HepG2 (cell line): ENCODE data around the gene CDK15. TPM values are rescaled to one million over a fixed set of nuclear protein-coding genes. Genes with fewer than 3 reads are reported as not detected.

Experiments
- ATAC-seq: fragments of 200-7000 bp; cut with Tn5 transposase; 3 replicates; pipeline ENCODE4 v1.9.1; 2020; ENCODE audit warnings: mild to moderate bottlenecking, moderate library complexity
- BruUV-seq: library from RNA; stranded (reverse); fragments of 400-500 nt; replicated peaks from 2 replicates; lab custom pipeline; 2021; lab: Mats Ljungman, UMichigan
- CTCF ChIA-PET: fragments of 300-600 bp; formaldehyde crosslinking; extraction: SDS; loops from one replicate; lab custom pipeline; 2021; ENCODE audit warnings: low total read pairs, inconsistent platforms, low intra/inter-chr PET ratio; lab: Yijun Ruan, JAX
- POLR2A ChIA-PET: fragments of 350-600 bp; sonication (Branson Sonifier 250); formaldehyde crosslinking; loops from one replicate; lab custom pipeline; 2020; ENCODE audit warnings: antibody characterized with exemption, inconsistent platforms; lab: Yijun Ruan, JAX
- DNase-seq: peaks from one replicate; pipeline ENCODE4 v3.0.0-alpha.2; 2015; ENCODE audit warnings: low spot score
- FAIRE-seq: peaks from 3 replicates; lab custom pipeline; 2011; peaks lifted over from hg19 to GRCh38; lab: Jason Lieb, UNC
- H2AFZ ChIP-seq: one replicate; pipeline ENCODE4 v1.6.1; 2011; ENCODE audit warnings: low read length, inconsistent platforms
- H3K27ac ChIP-seq: fragments of 300-600 bp; 3 replicates; pipeline ENCODE4 v1.8.0; 2011; ENCODE audit warnings: mixed run types, mild to moderate bottlenecking, mixed read lengths, low read length, inconsistent platforms; ENCODE audit not compliant: insufficient read depth; ENCODE audit errors: extremely low read length
- H3K27me3 ChIP-seq, 2 experiments: fragments of 200-600 bp in 1 of 2; 2 replicates in 1 of 2; 3 replicates in 1 of 2; pipeline versions ENCODE4 v1.6.0 to v1.8.0; 2011; ENCODE audit warnings: low read length in 2 of 2, mild to moderate bottlenecking in 2 of 2, moderate library complexity in 2 of 2, inconsistent platforms in 1 of 2; ENCODE audit not compliant: insufficient read depth in 2 of 2, control insufficient read depth in 1 of 2
- H3K36me3 ChIP-seq, 2 experiments: fragments of 200-600 bp in 1 of 2; replicated peaks in 1 of 2; 2 replicates in 1 of 2; 3 replicates in 1 of 2; pipeline versions ENCODE4 v1.5.1 to v1.8.0; 2011; ENCODE audit warnings: low read length in 2 of 2, inconsistent platforms in 1 of 2; ENCODE audit not compliant: insufficient read depth in 2 of 2, control insufficient read depth in 1 of 2
- H3K4me1 ChIP-seq: 2 replicates; pipeline ENCODE4 v1.5.1; 2012; ENCODE audit warnings: low read length, inconsistent platforms; ENCODE audit not compliant: insufficient read depth
- H3K4me2 ChIP-seq: 2 replicates; pipeline ENCODE4 v1.6.0; 2011; ENCODE audit warnings: low read depth, low read length, inconsistent platforms
- H3K4me3 ChIP-seq, 3 experiments: fragments of 200-600 bp in 1 of 3; sonication (generic), shearing (Covaris generic) in 1 of 3; replicated peaks in 1 of 3; 2 replicates each; pipeline ENCODE4 v1.5.1; 2011 to 2016; ENCODE audit warnings: low read length in 3 of 3, inconsistent platforms in 2 of 3, low read depth in 2 of 3, mild to moderate bottlenecking in 2 of 3, control low read depth in 1 of 3, mixed read lengths in 1 of 3; ENCODE audit not compliant: insufficient read depth in 1 of 3
- H3K79me2 ChIP-seq: one replicate; pipeline ENCODE4 v1.6.1; 2011; ENCODE audit warnings: low read length, inconsistent platforms; ENCODE audit not compliant: insufficient read depth
- H3K9ac ChIP-seq: 2 replicates; pipeline ENCODE4 v1.6.0; 2011; ENCODE audit warnings: mild to moderate bottlenecking, low read depth, low read length, inconsistent platforms; ENCODE audit not compliant: insufficient read depth
- H3K9me3 ChIP-seq: 2 replicates; pipeline ENCODE4 v1.5.1; 2012; ENCODE audit warnings: mild to moderate bottlenecking, low read length
- H4K20me1 ChIP-seq: 2 replicates; pipeline ENCODE4 v1.6.0; 2011; ENCODE audit warnings: inconsistent platforms, mild to moderate bottlenecking, low read length, moderate library complexity; ENCODE audit not compliant: insufficient read depth
- CREB3 ChIP-seq: sonication (generic); formaldehyde crosslinking; IDR thresholded peaks from 2 replicates; pipeline ENCODE4 v1.5.0; 2020; ENCODE audit warnings: missing genetic modification reagents
- FOXO1 ChIP-seq: sonication (generic); formaldehyde crosslinking; IDR thresholded peaks from 2 replicates; pipeline ENCODE4 v1.4.0; 2020; ENCODE audit warnings: missing genetic modification reagents
- GPN1 ChIP-seq: sonication (generic); formaldehyde crosslinking; IDR thresholded peaks from 2 replicates; pipeline ENCODE4 v1.5.1; 2020; ENCODE audit warnings: missing genetic modification reagents, borderline replicate concordance
- GZF1 ChIP-seq: sonication (generic); formaldehyde crosslinking; IDR thresholded peaks from 2 replicates; pipeline ENCODE4 v1.5.1; 2020; ENCODE audit warnings: mild to moderate bottlenecking, missing genetic modification reagents
- HCFC1 ChIP-seq: fragments of 150-350 bp; IDR thresholded peaks from 2 replicates; pipeline ENCODE4 v1.6.1; 2014; ENCODE audit warnings: low read depth, low read length
- MAX ChIP-seq: IDR thresholded peaks from 2 replicates; pipeline ENCODE4 v1.6.1; 2012; ENCODE audit warnings: inconsistent platforms
- PHF21A ChIP-seq: sonication (generic); formaldehyde crosslinking; IDR thresholded peaks from 2 replicates; pipeline ENCODE4 v1.5.0; 2020; ENCODE audit warnings: mild to moderate bottlenecking, missing genetic modification reagents
- TAF15 ChIP-seq: fragments of 200-400 bp; formaldehyde crosslinking; IDR thresholded peaks from one replicate; pipeline ENCODE4 v1.6.1; 2018; ENCODE audit warnings: mild to moderate bottlenecking, low read depth, low read length; ENCODE audit not compliant: poor library complexity, severe bottlenecking
- TARDBP ChIP-seq: sonication (generic); formaldehyde crosslinking; IDR thresholded peaks from 2 replicates; pipeline ENCODE4 v1.8.0; 2022; ENCODE audit warnings: mild to moderate bottlenecking, missing genetic modification reagents
- TEAD3 ChIP-seq: optimal IDR thresholded peaks from 2 replicates; pipeline ENCODE3; 2016; ENCODE audit warnings: borderline replicate concordance
- TFE3 ChIP-seq: IDR thresholded peaks from 2 replicates; pipeline ENCODE4 v1.6.1; 2016
- ZNF10 ChIP-seq: sonication (generic); formaldehyde crosslinking; IDR thresholded peaks from 2 replicates; pipeline ENCODE4 v1.4.0; 2020; ENCODE audit warnings: mild to moderate bottlenecking, low read depth, missing genetic modification reagents, borderline replicate concordance
- ZNF234 ChIP-seq: sonication (generic); formaldehyde crosslinking; conservative IDR thresholded peaks from 2 replicates; pipeline ENCODE4 v1.5.1; 2020; ENCODE audit warnings: mild to moderate bottlenecking, missing genetic modification reagents
- ZNF44 ChIP-seq: sonication (generic); formaldehyde crosslinking; IDR thresholded peaks from 2 replicates; pipeline ENCODE4 v1.5.1; 2020; ENCODE audit warnings: mild to moderate bottlenecking, missing genetic modification reagents
- ZNF746 ChIP-seq: sonication (generic); formaldehyde crosslinking; IDR thresholded peaks from 2 replicates; pipeline ENCODE4 v1.8.0; 2022; ENCODE audit warnings: mild to moderate bottlenecking, missing genetic modification reagents
- ZNF75D ChIP-seq: sonication (generic); formaldehyde crosslinking; IDR thresholded peaks from 2 replicates; pipeline ENCODE4 v1.8.1; 2023; ENCODE audit warnings: missing genetic modification reagents, mild to moderate bottlenecking, borderline replicate concordance
- WGBS: methylation state at CpG from one replicate; pipeline ENCODE4 v1.1.6; 2017; ENCODE audit warnings: low lambda C conversion rate; 5-methylcytosine and 5-hydroxymethylcytosine counted together
- in situ Hi-C: cut with HindIII; loops from 2 replicates; pipeline ENCODE4 v1.10.0; 2017; ENCODE audit warnings: low pct_unique_long_range_greater_than_20kb; ENCODE audit not compliant: extremely low pct_ligation_motif_present
- intact Hi-C: fragments of 100-400 bp; cut with micrococcal nuclease; formaldehyde crosslinking; loops from one replicate; pipeline ENCODE4 v1.10.0; 2022; ENCODE audit not compliant: unreplicated experiment
- polyA plus RNA-seq, 8 experiments: library from polyadenylated mRNA; depleted of rRNA in 3 of 8; stranded (reverse) in 7 of 8; unstranded in 1 of 8; fragments of >200 nt; fragmentation: Illumina TruSeq in 4 of 8; extraction: Trizol in 4 of 8; gene quantifications; 2 replicates each; pipeline versions ENCODE4 v1.2.1 to v1.2.3, GENCODE V29; 2011 to 2016; ENCODE audit warnings: low read depth in 4 of 8, missing spikeins in 1 of 8, mixed read lengths in 1 of 8; ENCODE audit not compliant: insufficient read depth in 1 of 8
- total RNA-seq, 5 experiments: library from RNA; depleted of rRNA; stranded (reverse); fragments of >200 nt; fragmentation: Illumina TruSeq; extraction: Trizol; gene quantifications; 2 replicates each; pipeline ENCODE4 v1.2.3, GENCODE V29; 2016; ENCODE audit warnings: low read depth in 1 of 5

CDK15 gene
- total and polyA plus RNA-seq, 2 of the 13 experiments (the other 11 are each of a cell fraction or from before 2014, with no cell fraction given): not detected

- in situ Hi-C loops (no loop called here), intact Hi-C loops (no loop called here)
- Histone ChIP-seq H3K36me3 (no peaks in the 10 kb centered on the region), H3K9ac (no peak overlapping the region), H3K79me2 (no peaks in the 10 kb centered on the region), H3K27ac (no peak overlapping the region), H3K9me3 (no peaks in the 10 kb centered on the region), H3K4me1 (peaks cover 3% of the 10 kb centered on the region; the same call in 1 of the 2 replicates), H4K20me1 (no peaks in the 10 kb centered on the region), H3K27me3 (peaks cover 0 to 2% of the 10 kb centered on the region in 2 experiments; a peak in 2 of 5 replicates), H3K4me2 (no peak overlapping the region), H3K4me3 (no peak overlapping the region), H2AFZ (no peak overlapping the region)
- ATAC-seq (no peak), FAIRE-seq (no peak), DNase-seq (no peak)
- no TSS peak for BruUV-seq
- TF ChIP-seq ZNF75D: no peak
- TF ChIP-seq TAF15: no peak
- no peak for TF ChIP-seq TFE3 (CRISPR knock-in tag)
- ChIA-PET CTCF (no interaction called here), POLR2A (no interaction called here)
- WGBS: 43% methylated on average over 3 of the region's 3 CpGs
Observed at GRCh38 chr2:201929281-201930026, 123.1 kb downstream of the CDK15 start.

- intact Hi-C loops: no loop called here
- Histone ChIP-seq H3K36me3 (no peaks in the 10 kb centered on the region), H3K27me3 (peaks cover 0 to 2% of the 10 kb centered on the region in 2 experiments; a peak in 1 of 5 replicates), H3K4me1 (no peaks in the 10 kb centered on the region), H3K9me3 (no peaks in the 10 kb centered on the region), H3K9ac (no peak overlapping the region), H3K4me3 (no peak overlapping the region), H3K27ac (no peak overlapping the region), H4K20me1 (no peaks in the 10 kb centered on the region), H2AFZ (no peak overlapping the region), H3K79me2 (no peaks in the 10 kb centered on the region), H3K4me2 (no peak overlapping the region)
- no peak for FAIRE-seq
- CTCF ChIA-PET: no interaction called here
- in situ Hi-C loops: no loop called here
- BruUV-seq: no TSS peak
- ATAC-seq: no peak
- no peak for TF ChIP-seq TARDBP (CRISPR knock-in tag)
- no peak for TF ChIP-seq ZNF10 (CRISPR knock-in tag)
- no peak for TF ChIP-seq TEAD3 (CRISPR knock-in tag)
- no peak for TF ChIP-seq PHF21A (CRISPR knock-in tag)
- no peak for TF ChIP-seq ZNF234 (CRISPR knock-in tag)
- TF ChIP-seq FOXO1 (CRISPR knock-in tag): no peak
- no peak for TF ChIP-seq GPN1 (CRISPR knock-in tag)
- TF ChIP-seq CREB3 (CRISPR knock-in tag): no peak
- no peak for TF ChIP-seq GZF1 (CRISPR knock-in tag)
- no peak for TF ChIP-seq MAX
- TF ChIP-seq ZNF44: no peak
- no peak for TF ChIP-seq ZNF746 (CRISPR knock-in tag)
- TF ChIP-seq HCFC1: no peak
- POLR2A ChIA-PET: no interaction called here
- DNase-seq: no peak
- 27% methylated on average over 4 of the region's 4 CpGs for WGBS
Observed at GRCh38 chr2:201930043-201930442, 123.7 kb downstream of the CDK15 start.
